PC-3 (cell line): ENCODE results near the gene ADORA1. TPM values are rescaled to one million over a fixed set of nuclear protein-coding genes. Genes with fewer than 3 reads are reported as not detected.
A peak's percentile ranks its signal among the peaks of the same experiment; 100 is the strongest.

Source experiments
- ATAC-seq: fragments of 200-7000 bp; cut with Tn5 transposase; 2 replicates; pipeline ENCODE4 v1.9.1; 2020; ENCODE audit warnings: mild to moderate bottlenecking, moderate library complexity
- BruUV-seq: library from RNA; stranded (reverse); fragments of 400-500 nt; replicated peaks from 2 replicates; lab custom pipeline; 2021; lab: Mats Ljungman, UMichigan
- CTCF ChIA-PET: fragments of 300-600 bp; sonication (Branson Sonifier 250); formaldehyde crosslinking; loops from one replicate; lab custom pipeline; 2022; ENCODE audit warnings: antibody characterized with exemption; lab: Charles Lee
- POLR2A ChIA-PET: fragments of 300-600 bp; sonication (Branson Sonifier 250); formaldehyde crosslinking; loops from one replicate; lab custom pipeline; 2022; ENCODE audit warnings: antibody characterized with exemption; ENCODE audit not compliant: unreplicated experiment; lab: Charles Lee
- DNase-seq: peaks from one replicate; pipeline ENCODE4 v3.0.0-alpha.2; 2015
- H2AFZ ChIP-seq: fragments of 300-600 bp; sonication (generic); 2 replicates; pipeline ENCODE4 v1.6.0; 2016; ENCODE audit warnings: antibody characterized with exemption, low read length
- H3F3A ChIP-seq: fragments of 300-600 bp; sonication (generic); one replicate; pipeline ENCODE4 v1.6.0; 2017; ENCODE audit warnings: antibody characterized with exemption, low read length, control low read depth, mild to moderate bottlenecking; ENCODE audit not compliant: unreplicated experiment
- H3K27ac ChIP-seq: fragments of 300-600 bp; sonication (generic); 2 replicates; pipeline ENCODE4 v1.5.1; 2016; ENCODE audit warnings: mild to moderate bottlenecking, low read length
- H3K27me3 ChIP-seq: fragments of 300-600 bp; sonication (generic); 2 replicates; pipeline ENCODE4 v1.6.1; 2016; ENCODE audit warnings: low read length, mixed read lengths
- H3K36me3 ChIP-seq: fragments of 300-600 bp; sonication (generic); 2 replicates; pipeline ENCODE4 v1.6.1; 2016; ENCODE audit warnings: low read depth, mixed run types, low read length, mixed read lengths
- H3K4me1 ChIP-seq: fragments of 300-600 bp; sonication (generic); 2 replicates; pipeline ENCODE4 v1.5.1; 2016; ENCODE audit warnings: low read length; ENCODE audit not compliant: insufficient read depth
- H3K4me2 ChIP-seq: fragments of 300-600 bp; sonication (generic); 2 replicates; pipeline ENCODE4 v1.6.0; 2016; ENCODE audit warnings: low read length
- H3K4me3 ChIP-seq: fragments of 300-600 bp; sonication (generic); 2 replicates; pipeline ENCODE4 v1.5.1; 2016; ENCODE audit warnings: mild to moderate bottlenecking, low read length, mixed read lengths
- H3K79me2 ChIP-seq: fragments of 300-600 bp; sonication (generic); 2 replicates; pipeline ENCODE4 v1.6.1; 2017; ENCODE audit warnings: low read length, mixed read lengths
- H3K9ac ChIP-seq: fragments of 300-600 bp; sonication (generic); 2 replicates; pipeline ENCODE4 v1.6.0; 2016; ENCODE audit warnings: mild to moderate bottlenecking, low read length
- H3K9me2 ChIP-seq: fragments of 300-600 bp; sonication (generic); replicated peaks from 2 replicates; pipeline ENCODE4 v1.6.1; 2016; ENCODE audit warnings: mixed run types, low read length, mixed read lengths
- H3K9me3 ChIP-seq: fragments of 300-600 bp; sonication (generic); 2 replicates; pipeline ENCODE4 v1.6.1; 2016; ENCODE audit warnings: low read length, mixed read lengths
- H4K20me1 ChIP-seq: fragments of 300-600 bp; sonication (generic); 2 replicates; pipeline ENCODE4 v1.6.1; 2016; ENCODE audit warnings: low read length, mixed read lengths
- CTCF ChIP-seq: fragments of 300-600 bp; sonication (generic); conservative IDR thresholded peaks from 2 replicates; pipeline ENCODE4 v1.5.1; 2017; ENCODE audit warnings: antibody characterized with exemption, low read depth, mild to moderate bottlenecking, low read length
- EZH2 ChIP-seq: fragments of 300-600 bp; sonication (generic); IDR thresholded peaks from one replicate; pipeline ENCODE4 v1.6.1; 2017; ENCODE audit warnings: antibody characterized with exemption, mild to moderate bottlenecking, low read length; ENCODE audit not compliant: unreplicated experiment
- EZH2phosphoT487 ChIP-seq: fragments of 300-600 bp; sonication (generic); IDR thresholded peaks from 2 replicates; pipeline ENCODE4 v1.6.1; 2018; ENCODE audit warnings: mild to moderate bottlenecking, antibody characterized with exemption, low read length, borderline replicate concordance
- intact Hi-C: fragments of 100-400 bp; cut with micrococcal nuclease; formaldehyde crosslinking; loops from 2 replicates; pipeline ENCODE4 v1.9.0; 2023
- total RNA-seq: library from RNA; depleted of rRNA; stranded (reverse); fragments of >200 nt; gene quantifications from 2 replicates; pipeline ENCODE4 v1.2.3, GENCODE V29; 2014

The ADORA1 gene
- total RNA-seq, 1 experiment from 2014 or later, result 1.4 TPM

DNA sequence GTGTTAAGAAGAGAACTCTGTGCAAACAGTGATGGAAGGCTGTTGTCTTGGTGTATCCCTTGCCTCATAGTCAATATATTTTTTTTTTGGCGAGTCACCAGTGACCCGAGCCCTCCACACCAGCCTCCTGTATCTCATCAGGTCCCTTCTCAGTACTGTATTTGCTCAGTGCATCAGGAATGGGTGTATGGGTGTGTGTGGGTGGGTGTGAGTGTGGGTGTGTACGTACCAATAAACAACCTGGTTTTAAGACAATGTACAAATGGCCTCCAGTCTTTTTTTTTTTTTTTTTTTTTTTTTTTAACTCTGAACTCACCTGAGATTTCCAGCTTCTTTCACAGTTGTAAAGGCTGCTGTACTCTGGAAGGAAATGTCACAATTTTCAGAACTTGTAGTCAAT lies 49.0 kb upstream of the ADORA1 start:
- H3K9me2 ChIP-seq, result no peaks in the 10 kb centered on the region
- intact Hi-C loops, result no loop called here
- ATAC-seq (no peak), DNase-seq (no peak)
- no peak overlapping the region for H3K4me2 ChIP-seq
- no peaks in the 10 kb centered on the region for H3K9me3 ChIP-seq
- POLR2A ChIA-PET, result interaction anchor here (0.5 kb wide), 1 partner anchor 37 kb away, joined by 3 read pairs; no protein-coding TSS in a partner anchor
- no peak overlapping the region for H3K4me3 ChIP-seq
- no peak overlapping the region for H2AFZ ChIP-seq
- no peaks in the 10 kb centered on the region for H3K4me1 ChIP-seq
- CTCF ChIA-PET, result no interaction called here
- H4K20me1 ChIP-seq, result no peaks in the 10 kb centered on the region
- no peaks in the 10 kb centered on the region for H3F3A ChIP-seq
- no peak overlapping the region for H3K9ac ChIP-seq
- BruUV-seq, result no TSS peak
- H3K36me3 ChIP-seq, result no peaks in the 10 kb centered on the region
- H3K27me3 ChIP-seq, result peaks cover 14% of the 10 kb centered on the region
- TF ChIP-seq EZH2phosphoT487 (no peak), CTCF (no peak), EZH2 (no peak)
- H3K27ac ChIP-seq, result no peak overlapping the region
- no peaks in the 10 kb centered on the region for H3K79me2 ChIP-seq

DNA sequence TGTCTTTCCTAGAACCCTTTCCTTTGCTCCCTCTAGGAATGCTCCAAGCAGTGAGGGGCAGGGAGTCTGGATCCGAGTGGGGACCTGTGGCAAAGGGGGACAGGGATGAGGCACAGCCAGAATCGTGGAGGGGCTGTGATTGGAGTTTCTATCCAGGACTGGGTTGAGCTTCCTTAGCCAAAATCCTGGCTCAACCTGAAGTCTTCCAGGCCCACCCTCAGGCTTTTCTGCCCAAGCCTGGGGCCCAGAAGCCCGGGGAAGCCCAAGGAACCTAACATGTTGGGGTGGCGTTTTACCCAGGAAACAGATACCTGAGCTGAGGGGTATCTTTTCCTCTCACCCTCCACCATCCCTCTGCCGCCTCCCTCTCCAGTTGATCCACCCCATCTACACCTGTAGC lies 47.1 kb upstream of the ADORA1 start:
- intact Hi-C loops, result no loop called here
- no peak overlapping the region for H3K9ac ChIP-seq
- no peaks in the 10 kb centered on the region for H3K36me3 ChIP-seq
- H3F3A ChIP-seq, result no peaks in the 10 kb centered on the region
- no peaks in the 10 kb centered on the region for H3K9me2 ChIP-seq
- no peaks in the 10 kb centered on the region for H3K4me1 ChIP-seq
- H3K4me3 ChIP-seq, result no peak overlapping the region
- H2AFZ ChIP-seq, result no peak overlapping the region
- TF ChIP-seq CTCF, result no peak
- no peak for TF ChIP-seq EZH2
- no peak for TF ChIP-seq EZH2phosphoT487
- no TSS peak for BruUV-seq
- H4K20me1 ChIP-seq, result no peaks in the 10 kb centered on the region
- H3K4me2 ChIP-seq, result no peak overlapping the region
- no peak for ATAC-seq
- no peaks in the 10 kb centered on the region for H3K9me3 ChIP-seq
- CTCF ChIA-PET, result no interaction called here
- POLR2A ChIA-PET, result no interaction called here
- peaks cover 14% of the 10 kb centered on the region for H3K27me3 ChIP-seq
- H3K27ac ChIP-seq, result no peak overlapping the region
- no peaks in the 10 kb centered on the region for H3K79me2 ChIP-seq
- no peak for DNase-seq

GRCh38 chr1:203081465-203082230 lies 45.9 kb upstream of the ADORA1 start:
- Histone ChIP-seq H3K79me2 (no peaks in the 10 kb centered on the region), H2AFZ (no peak overlapping the region), H4K20me1 (no peaks in the 10 kb centered on the region), H3K9me2 (no peaks in the 10 kb centered on the region), H3K4me2 (no peak overlapping the region), H3K4me3 (no peak overlapping the region), H3K36me3 (no peaks in the 10 kb centered on the region), H3F3A (no peaks in the 10 kb centered on the region), H3K4me1 (no peaks in the 10 kb centered on the region), H3K9me3 (no peaks in the 10 kb centered on the region), H3K27ac (no peak overlapping the region), H3K27me3 (peaks cover 21% of the 10 kb centered on the region), H3K9ac (no peak overlapping the region)
- no TSS peak for BruUV-seq
- TF ChIP-seq EZH2phosphoT487 (no peak), CTCF (no peak), EZH2 (no peak)
- POLR2A ChIA-PET, result no interaction called here
- ATAC-seq (peak; percentile 20; the same call in 1 of the 2 replicates), DNase-seq (no peak)
- intact Hi-C loops, result no loop called here
- CTCF ChIA-PET, result no interaction called here
